Endothelial cell of umbilical vein (primary cell): Measurements from ENCODE around the gene IGSF9. TPM values are rescaled to one million over a fixed set of nuclear protein-coding genes. Genes with fewer than 3 reads are reported as not detected.

ENCODE experiments used
- BruUV-seq: library from RNA; stranded (reverse); fragments of 400-500 nt; replicated peaks from 2 replicates; lab custom pipeline; 2021; lab: Mats Ljungman, UMichigan
- CTCF ChIA-PET: fragments of 300-600, 350-600 bp; sonication (Branson Sonifier 250); formaldehyde crosslinking; loops from one replicate; lab custom pipeline; 2021; ENCODE audit warnings: antibody characterized with exemption, inconsistent platforms; lab: Charles Lee
- POLR2A ChIA-PET: fragments of 300-600, 350-600 bp; sonication (Branson Sonifier 250); formaldehyde crosslinking; loops from one replicate; lab custom pipeline; 2021; ENCODE audit warnings: antibody characterized with exemption, inconsistent platforms; lab: Charles Lee
- DNase-seq: peaks from one replicate; pipeline ENCODE4 v3.0.0-alpha.2; 2011; ENCODE audit warnings: low read depth, low spot score
- FAIRE-seq: peaks from 2 replicates; lab custom pipeline; 2011; peaks lifted over from hg19 to GRCh38; lab: Jason Lieb, UNC
- H2AFZ ChIP-seq: 2 replicates; pipeline ENCODE4 v1.6.0; 2012; ENCODE audit warnings: low read depth, low read length, control low read depth, inconsistent platforms
- H3K27ac ChIP-seq: 2 replicates; pipeline ENCODE4 v1.5.1; 2011; ENCODE audit warnings: low read depth, mild to moderate bottlenecking, control low read depth, low read length, moderate library complexity; ENCODE audit not compliant: insufficient read depth
- H3K27me3 ChIP-seq, 2 experiments: 2 replicates each; pipeline versions ENCODE4 v1.6.0 to v1.6.1; 2011; ENCODE audit warnings: low read length in 2 of 2, mixed read lengths in 1 of 2; ENCODE audit not compliant: control insufficient read depth in 2 of 2, insufficient read depth in 2 of 2
- H3K36me3 ChIP-seq, 2 experiments: 2 replicates in 1 of 2; 3 replicates in 1 of 2; pipeline ENCODE4 v1.5.1; 2011; ENCODE audit warnings: low read length in 2 of 2, mild to moderate bottlenecking in 1 of 2, moderate library complexity in 1 of 2; ENCODE audit not compliant: control insufficient read depth in 2 of 2, insufficient read depth in 2 of 2; ENCODE audit errors: extremely low read depth in 1 of 2
- H3K4me1 ChIP-seq: 3 replicates; pipeline ENCODE4 v1.5.1; 2011; ENCODE audit warnings: mild to moderate bottlenecking, low read length; ENCODE audit not compliant: control insufficient read depth, insufficient read depth; ENCODE audit errors: extremely low read depth
- H3K4me2 ChIP-seq: 2 replicates; pipeline ENCODE4 v1.6.1; 2011; ENCODE audit warnings: low read length, control low read depth, mixed read lengths; ENCODE audit not compliant: insufficient read depth
- H3K4me3 ChIP-seq, 3 experiments: fragments of 200-600 bp in 1 of 3; sonication (generic), shearing (Covaris generic) in 1 of 3; replicated peaks in 1 of 3; 2 replicates each; pipeline ENCODE4 v1.5.1; 2011 to 2016; ENCODE audit warnings: control low read depth in 3 of 3, low read length in 3 of 3, mild to moderate bottlenecking in 2 of 3, inconsistent platforms in 1 of 3, low read depth in 1 of 3, moderate library complexity in 1 of 3; ENCODE audit not compliant: insufficient read depth in 1 of 3
- H3K79me2 ChIP-seq: 2 replicates; pipeline ENCODE4 v1.6.0; 2012; ENCODE audit warnings: low read length, inconsistent platforms; ENCODE audit not compliant: control insufficient read depth, insufficient read depth
- H3K9ac ChIP-seq: replicated peaks from 2 replicates; pipeline ENCODE3; 2011; ENCODE audit warnings: low read length, control low read depth; ENCODE audit not compliant: insufficient read depth; ENCODE audit errors: extremely low read depth
- H3K9me1 ChIP-seq: replicated peaks from 3 replicates; pipeline ENCODE4 v1.6.0; 2011; ENCODE audit warnings: mild to moderate bottlenecking, low read length; ENCODE audit not compliant: control insufficient read depth, insufficient read depth; ENCODE audit errors: extremely low read depth
- H3K9me3 ChIP-seq: replicated peaks from 2 replicates; pipeline ENCODE4 v1.5.1; 2012; ENCODE audit warnings: low read length, inconsistent platforms; ENCODE audit not compliant: control insufficient read depth, insufficient read depth
- H4K20me1 ChIP-seq: replicated peaks from 2 replicates; pipeline ENCODE3; 2011; ENCODE audit warnings: mild to moderate bottlenecking, low read length; ENCODE audit not compliant: control insufficient read depth, insufficient read depth; ENCODE audit errors: extremely low read depth
- CTCF ChIP-seq, 2 donors: IDR thresholded peaks; 1 replicate in 1 of 2; 2 replicates in 1 of 2; pipeline ENCODE4 v1.5.1; 2011; ENCODE audit warnings: low read length in 2 of 2, mild to moderate bottlenecking in 2 of 2, moderate library complexity in 2 of 2, control low read depth in 1 of 2, inconsistent platforms in 1 of 2, low read depth in 1 of 2; ENCODE audit not compliant: insufficient read depth in 1 of 2; ENCODE audit errors: extremely low read depth in 1 of 2
- FOS ChIP-seq: IDR thresholded peaks from 2 replicates; pipeline ENCODE4 v1.6.1; 2011; ENCODE audit warnings: mild to moderate bottlenecking, low read length, moderate library complexity, borderline replicate concordance; ENCODE audit not compliant: insufficient read depth
- GATA2 ChIP-seq: IDR thresholded peaks from 2 replicates; pipeline ENCODE4 v1.7.0; 2011; ENCODE audit warnings: low read depth, mild to moderate bottlenecking, moderate library complexity, mixed read lengths, low read length; ENCODE audit not compliant: insufficient read length, insufficient read depth
- JUN ChIP-seq: IDR thresholded peaks from 2 replicates; pipeline ENCODE4 v1.6.1; 2011; ENCODE audit warnings: borderline replicate concordance, low read depth; ENCODE audit not compliant: insufficient read length, insufficient read depth
- MAX ChIP-seq: IDR thresholded peaks from 2 replicates; pipeline ENCODE4 v1.6.1; 2011; ENCODE audit not compliant: insufficient read depth, insufficient read length
- MYC ChIP-seq: IDR thresholded peaks from one replicate; pipeline ENCODE4 v1.6.1; 2011; ENCODE audit warnings: mild to moderate bottlenecking, low read depth, low read length
- POLR2A ChIP-seq: IDR thresholded peaks from 2 replicates; pipeline ENCODE4 v1.6.1; 2012; ENCODE audit warnings: low read depth, mild to moderate bottlenecking, control low read depth, low read length
- POLR2AphosphoS5 ChIP-seq: IDR thresholded peaks from 2 replicates; pipeline ENCODE4 v1.6.1; 2012; ENCODE audit warnings: low read depth, mild to moderate bottlenecking, control low read depth, low read length, moderate library complexity; ENCODE audit not compliant: insufficient read depth
- dilution Hi-C: fragments of 300-500 bp; cut with MboI; formaldehyde crosslinking; loops from one replicate; pipeline ENCODE4 v1.15.0; 2019; ENCODE audit warnings: low sequenced_read_pairs; ENCODE audit not compliant: extremely low pct_ligation_motif_present
- intact Hi-C: fragments of 100-400 bp; cut with micrococcal nuclease; formaldehyde crosslinking; loops from one replicate; pipeline ENCODE4 v1.10.0; 2022
- polyA plus RNA-seq, 4 experiments: library from polyadenylated mRNA; depleted of rRNA in 3 of 4; stranded (reverse) in 3 of 4; unstranded in 1 of 4; fragments of >200 nt; gene quantifications; 2 replicates each; pipeline versions ENCODE4 v1.2.1 to v1.2.3, GENCODE V29; 2011 to 2012; ENCODE audit warnings: missing spikeins in 1 of 4
- total RNA-seq: library from RNA; stranded (reverse); gene quantifications from 2 replicates; pipeline ENCODE4 v1.2.3, GENCODE V29; 2021

The IGSF9 gene
- total and polyA plus RNA-seq, 2 donors (not counting 3 experiments of a cell fraction or from before 2014, with no cell fraction given): 0.15 TPM

- no peak overlapping the region for H3K9ac ChIP-seq
- H3K36me3 ChIP-seq: peaks cover 13 to 27% of the 10 kb centered on the region in 2 experiments
- POLR2A ChIA-PET: no interaction called here
- no peak overlapping the region for H3K4me3 ChIP-seq
- intact Hi-C loops: no loop called here
- H3K27ac ChIP-seq: no peak overlapping the region
- no peak overlapping the region for H2AFZ ChIP-seq
- no peaks in the 10 kb centered on the region for H3K27me3 ChIP-seq
- H3K4me1 ChIP-seq: peaks cover 39% of the 10 kb centered on the region
- H3K9me3 ChIP-seq: no peaks in the 10 kb centered on the region
- DNase-seq: no peak
- BruUV-seq: no TSS peak
- no peak overlapping the region for H3K4me2 ChIP-seq
- CTCF ChIA-PET: no interaction called here
- H3K9me1 ChIP-seq: no peaks in the 10 kb centered on the region
- no peak for FAIRE-seq
- H3K79me2 ChIP-seq: peaks cover 54% of the 10 kb centered on the region
- TF ChIP-seq FOS (no peak), POLR2A (no peak), POLR2AphosphoS5 (no peak), GATA2 (no peak), MYC (no peak), MAX (no peak), JUN (no peak), CTCF (IDR thresholded peaks at IDR 0.05; ENCODE audit: extremely low read depth in 1 of 2, insufficient read depth in 1 of 2, low read depth in 1 of 2, low read length in 2 of 2) (no peak)
- H4K20me1 ChIP-seq: no peaks in the 10 kb centered on the region
- dilution Hi-C loops: no loop called here
Observed at GRCh38 chr1:159919236-159919865, 26.1 kb downstream of the IGSF9 start.
